Measurements from ENCODE around the gene TRAIP.

DNA sequence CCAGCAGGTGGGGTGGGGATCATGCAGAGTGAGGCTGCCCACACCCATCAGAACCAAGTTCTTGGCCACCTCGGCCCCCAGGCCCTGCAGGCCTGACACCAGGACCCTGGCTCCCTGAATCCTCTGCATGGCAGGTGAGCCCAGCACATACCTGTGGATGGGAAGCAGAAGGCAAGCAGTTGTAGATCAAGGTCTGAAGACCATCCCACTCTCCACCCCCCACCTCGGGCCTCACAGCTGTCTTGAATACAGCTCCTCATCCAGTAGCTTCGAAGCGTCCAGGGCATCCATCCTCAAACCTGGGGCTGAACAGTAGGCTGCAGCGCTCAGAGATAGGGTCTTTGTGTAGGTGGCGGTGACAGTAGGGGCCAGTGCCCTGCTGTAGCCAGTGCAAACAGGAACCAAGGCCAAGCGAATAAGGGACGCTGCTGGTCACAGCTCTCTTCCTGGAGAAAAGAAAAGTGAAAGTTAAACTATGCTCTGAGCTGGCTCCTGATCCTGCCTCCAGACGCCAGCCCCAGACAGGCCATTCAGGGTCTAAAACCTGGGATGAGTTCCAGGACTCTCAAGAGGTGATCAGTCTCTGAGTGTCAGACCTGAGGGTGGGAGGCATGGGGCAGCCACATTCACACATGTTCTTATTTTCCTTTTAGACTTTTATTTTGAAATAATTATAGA lies 42.7 kb downstream of the TRAIP start, which contains the start of gene UBA7:
- TF ChIP-seq EZH2 (IDR thresholded peaks at IDR 0.05; ENCODE audit: insufficient read depth, poor library complexity, severe bottlenecking) (no peak), EZH2phosphoT487 (IDR thresholded peaks at IDR 0.05; ENCODE audit: insufficient read depth, low read depth) (no peak)
